ENCODE results near the gene FXR2.

The FXR2 gene

DNA sequence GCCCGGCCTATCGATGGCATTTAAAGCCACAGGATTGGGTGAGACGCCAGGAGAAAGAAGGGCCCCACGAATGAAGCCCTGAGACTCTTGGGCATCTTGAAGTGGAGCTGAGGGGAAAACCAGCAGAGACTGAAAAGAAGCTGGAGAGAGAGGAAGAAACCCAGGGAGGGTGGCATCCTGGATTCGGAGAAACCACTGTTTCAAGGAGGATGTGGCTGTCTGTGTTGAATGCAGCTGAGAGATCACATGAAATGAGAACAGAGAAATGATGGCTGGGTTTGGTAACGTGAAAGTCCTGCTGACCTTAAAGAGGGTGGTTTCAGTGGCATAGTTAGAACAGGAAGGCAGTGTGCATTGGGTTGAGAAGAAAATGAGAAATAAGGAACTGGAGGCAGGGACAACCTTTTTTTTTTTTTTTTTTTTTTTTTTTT, 62.1 kb downstream of the FXR2 start:
- in situ Hi-C loops (cut with HindIII; ENCODE audit: low sequenced_read_pairs): no loop called here

GRCh38 chr17:7551396-7551795, 63.3 kb downstream of the FXR2 start:
- in situ Hi-C loops (cut with HindIII; ENCODE audit: low sequenced_read_pairs): no loop called here

- in situ Hi-C loops (cut with HindIII; ENCODE audit: low sequenced_read_pairs): no loop called here
These were observed 64.4 kb downstream of the FXR2 start for GRCh38 chr17:7550344-7550743.

GRCh38 chr17:7549401-7550055, 65.2 kb downstream of the FXR2 start:
- in situ Hi-C loops (cut with HindIII; ENCODE audit: low sequenced_read_pairs): no loop called here

- in situ Hi-C loops (cut with HindIII; ENCODE audit: low sequenced_read_pairs): no loop called here
These were observed 65.9 kb downstream of the FXR2 start, which contains the start of gene TNFSF12 for GRCh38 chr17:7548585-7549400. TSS of gene TNFSF12 (plus strand) at chr17:7549058. CDS start at chr17:7549154, 96 bp downstream.

DNA sequence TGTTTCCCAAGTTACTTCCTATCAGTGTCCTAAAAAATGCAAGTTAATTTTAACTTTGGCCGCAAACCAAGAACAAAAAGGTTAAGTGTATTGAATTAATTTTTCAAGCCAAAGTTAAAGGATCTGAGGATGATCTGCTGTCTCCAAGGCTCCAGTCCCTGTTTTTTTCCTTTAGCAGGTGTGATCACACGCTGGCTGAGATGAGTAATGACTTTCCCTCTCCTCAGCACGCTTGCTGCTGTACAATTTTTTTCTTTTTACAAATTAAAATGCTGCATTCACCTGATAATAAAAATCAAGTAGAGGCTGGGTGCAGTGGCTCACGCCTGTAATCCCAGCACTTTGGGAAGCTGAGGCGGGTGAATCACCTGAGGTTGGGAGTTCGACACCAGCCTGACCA, 69.8 kb downstream of the FXR2 start:
- in situ Hi-C loops (cut with HindIII; ENCODE audit: low sequenced_read_pairs): no loop called here
